PC-9 (cell line): Measurements from ENCODE around the gene RNF149. TPM values are rescaled to one million over a fixed set of nuclear protein-coding genes. Genes with fewer than 3 reads are reported as not detected.

ENCODE experiments used
- BruUV-seq: library from RNA; stranded (reverse); fragments of 400-500 nt; replicated peaks from 2 replicates; lab custom pipeline; 2021; lab: Mats Ljungman, UMichigan
- CTCF ChIA-PET: fragments of 300-600 bp; sonication (Branson Sonifier 250); formaldehyde crosslinking; loops from one replicate; lab custom pipeline; 2022; ENCODE audit warnings: antibody characterized with exemption; lab: Charles Lee
- POLR2A ChIA-PET: fragments of 300-600 bp; sonication (Branson Sonifier 250); formaldehyde crosslinking; loops from one replicate; lab custom pipeline; 2022; ENCODE audit warnings: antibody characterized with exemption; ENCODE audit not compliant: unreplicated experiment; lab: Charles Lee
- DNase-seq, 2 experiments: peaks; one replicate each; pipeline versions ENCODE4 v3.0.0 to v3.0.0-alpha.2; 2015 to 2022; ENCODE audit warnings: mixed read lengths in 1 of 2
- H2AFZ ChIP-seq: fragments of 200-600 bp; sonication (generic); 2 replicates; pipeline ENCODE4 v1.8.1; 2017; ENCODE audit warnings: antibody characterized with exemption
- H3F3A ChIP-seq: fragments of 200-600 bp; sonication (generic); 2 replicates; pipeline ENCODE4 v1.8.1; 2017; ENCODE audit warnings: antibody characterized with exemption, mild to moderate bottlenecking, low read depth; ENCODE audit not compliant: insufficient read depth
- H3K27ac ChIP-seq: fragments of 200-600 bp; sonication (generic); 2 replicates; pipeline ENCODE4 v1.6.1; 2016; ENCODE audit warnings: mixed run types
- H3K27me3 ChIP-seq: fragments of 200-600 bp; sonication (generic); 2 replicates; pipeline ENCODE4 v1.6.1; 2016; ENCODE audit warnings: low read depth, mixed run types; ENCODE audit not compliant: insufficient read depth
- H3K36me3 ChIP-seq: fragments of 200-600 bp; sonication (generic); 2 replicates; pipeline ENCODE4 v1.6.1; 2016; ENCODE audit warnings: low read depth, mixed run types
- H3K4me1 ChIP-seq: fragments of 200-600 bp; sonication (generic); replicated peaks from 2 replicates; pipeline ENCODE4 v1.6.1; 2016; ENCODE audit warnings: mixed run types; ENCODE audit not compliant: insufficient read depth
- H3K4me2 ChIP-seq: fragments of 200-600 bp; sonication (generic); 2 replicates; pipeline ENCODE4 v1.6.1; 2017; ENCODE audit warnings: mixed run types
- H3K4me3 ChIP-seq: fragments of 200-600 bp; sonication (generic); 2 replicates; pipeline ENCODE4 v1.6.1; 2016; ENCODE audit warnings: mixed run types
- H3K79me2 ChIP-seq: fragments of 200-600 bp; sonication (generic); 2 replicates; pipeline ENCODE4 v1.6.1; 2017; ENCODE audit warnings: low read depth, mixed run types
- H3K9me2 ChIP-seq: fragments of 200-600 bp; sonication (generic); 2 replicates; pipeline ENCODE4 v1.8.1; 2017; ENCODE audit warnings: mild to moderate bottlenecking; ENCODE audit not compliant: insufficient read depth
- H3K9me3 ChIP-seq: fragments of 200-600 bp; sonication (generic); 2 replicates; pipeline ENCODE4 v1.8.1; 2016; ENCODE audit warnings: low read depth; ENCODE audit not compliant: insufficient read depth
- H4K20me1 ChIP-seq: fragments of 200-600 bp; sonication (generic); 2 replicates; pipeline ENCODE4 v1.8.1; 2017; ENCODE audit not compliant: insufficient read depth
- EZH2 ChIP-seq: fragments of 200-600 bp; sonication (generic); IDR thresholded peaks from 2 replicates; pipeline ENCODE4 v1.8.0; 2017; ENCODE audit warnings: antibody characterized with exemption, low read depth
- intact Hi-C: fragments of 100-400 bp; cut with micrococcal nuclease; formaldehyde crosslinking; loops from one replicate; pipeline ENCODE4 v1.10.0; 2022; ENCODE audit not compliant: unreplicated experiment
- total RNA-seq: library from RNA; stranded (reverse); gene quantifications from 2 replicates; pipeline ENCODE4 v1.2.3, GENCODE V29; 2021
- TF ChIP-seq, protein P1 (sequence below): fragments of 200-600 bp; sonication (generic); conservative IDR thresholded peaks from 2 replicates; pipeline ENCODE4 v1.6.1; 2017; ENCODE audit warnings: mixed run types, antibody characterized with exemption, mild to moderate bottlenecking, moderate library complexity

RNF149 gene
- total RNA-seq, 1 experiment from 2014 or later = 58.6 TPM

DNA sequence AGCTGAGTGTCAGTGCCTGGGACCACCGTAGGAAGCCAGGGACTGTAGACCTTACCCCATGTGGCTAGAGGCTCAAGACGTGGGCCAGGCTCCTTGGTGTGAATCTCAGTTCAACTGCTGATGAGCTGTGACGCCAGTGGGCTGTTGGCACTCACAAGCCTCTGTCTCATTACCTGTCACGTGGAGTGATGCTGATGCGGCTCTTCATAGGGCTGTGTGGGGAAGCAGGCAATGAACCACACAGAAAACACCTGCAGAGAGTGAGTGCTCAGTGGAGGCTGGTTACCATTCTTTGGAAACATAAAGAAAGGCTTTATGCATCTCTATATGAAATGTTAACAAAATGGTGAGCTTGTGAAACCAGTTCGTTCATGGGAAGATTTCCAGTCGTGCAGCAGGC lies 42.7 kb upstream of the RNF149 start:
- no TSS peak for BruUV-seq
- no peak for DNase-seq
- Histone ChIP-seq H4K20me1 (no peaks in the 10 kb centered on the region), H3K79me2 (no peaks in the 10 kb centered on the region), H3K4me3 (no peak overlapping the region), H3K27me3 (no peaks in the 10 kb centered on the region), H3K9me2 (no peaks in the 10 kb centered on the region), H3K4me1 (peaks cover 40% of the 10 kb centered on the region), H2AFZ (no peak overlapping the region), H3K27ac (no peak overlapping the region), H3K36me3 (0 out of 2 replicates have a peak, but pooled peaks cover 4% of the 10 kb centered on the region), H3K9me3 (no peaks in the 10 kb centered on the region), H3F3A (peaks cover 19% of the 10 kb centered on the region), H3K4me2 (no peak overlapping the region)
- intact Hi-C loops = no loop called here
- POLR2A ChIA-PET = no interaction called here
- TF ChIP-seq, protein P1, sequence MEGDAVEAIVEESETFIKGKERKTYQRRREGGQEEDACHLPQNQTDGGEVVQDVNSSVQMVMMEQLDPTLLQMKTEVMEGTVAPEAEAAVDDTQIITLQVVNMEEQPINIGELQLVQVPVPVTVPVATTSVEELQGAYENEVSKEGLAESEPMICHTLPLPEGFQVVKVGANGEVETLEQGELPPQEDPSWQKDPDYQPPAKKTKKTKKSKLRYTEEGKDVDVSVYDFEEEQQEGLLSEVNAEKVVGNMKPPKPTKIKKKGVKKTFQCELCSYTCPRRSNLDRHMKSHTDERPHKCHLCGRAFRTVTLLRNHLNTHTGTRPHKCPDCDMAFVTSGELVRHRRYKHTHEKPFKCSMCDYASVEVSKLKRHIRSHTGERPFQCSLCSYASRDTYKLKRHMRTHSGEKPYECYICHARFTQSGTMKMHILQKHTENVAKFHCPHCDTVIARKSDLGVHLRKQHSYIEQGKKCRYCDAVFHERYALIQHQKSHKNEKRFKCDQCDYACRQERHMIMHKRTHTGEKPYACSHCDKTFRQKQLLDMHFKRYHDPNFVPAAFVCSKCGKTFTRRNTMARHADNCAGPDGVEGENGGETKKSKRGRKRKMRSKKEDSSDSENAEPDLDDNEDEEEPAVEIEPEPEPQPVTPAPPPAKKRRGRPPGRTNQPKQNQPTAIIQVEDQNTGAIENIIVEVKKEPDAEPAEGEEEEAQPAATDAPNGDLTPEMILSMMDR = no peak
- TF ChIP-seq EZH2 = no peak
- CTCF ChIA-PET = no interaction called here

DNA sequence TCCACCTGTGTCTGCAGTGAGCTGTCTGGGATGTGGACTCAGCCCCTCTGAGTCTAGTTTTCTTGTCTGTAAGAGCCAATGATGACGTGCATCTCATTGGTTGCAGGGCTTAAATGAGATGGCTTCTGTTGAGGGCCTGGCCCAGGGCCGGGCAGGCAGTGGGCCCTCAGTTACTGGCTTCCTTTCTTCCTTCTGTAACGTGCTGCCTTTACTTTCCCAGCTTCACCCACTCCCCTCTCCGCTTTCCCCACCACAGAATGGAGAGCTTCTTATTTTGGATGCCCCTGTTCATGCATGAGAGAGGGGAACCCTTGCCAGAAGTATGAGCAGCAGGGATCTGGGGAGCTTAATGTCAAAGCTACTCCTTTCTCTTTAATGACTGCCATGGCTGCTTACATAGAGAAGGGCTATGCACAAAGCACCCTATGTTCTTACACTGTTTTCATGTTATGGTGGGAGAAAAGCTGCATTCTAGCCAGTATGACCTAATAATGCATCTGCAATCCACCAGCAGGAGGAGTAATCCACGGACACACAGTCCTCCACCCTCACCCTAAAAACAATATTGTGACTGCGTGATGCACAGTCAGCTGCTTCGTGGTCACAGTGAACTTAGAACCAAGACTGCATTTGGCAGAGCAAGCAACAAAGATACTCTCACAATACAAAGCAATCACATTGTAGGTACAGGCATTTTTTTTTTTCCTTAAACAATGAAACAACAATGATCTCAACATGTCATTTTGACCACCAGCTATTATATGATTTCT lies 41.6 kb upstream of the RNF149 start:
- TF ChIP-seq, protein P1 = peak; percentile 24; the same call in 1 of the 2 replicates
- no peak for TF ChIP-seq EZH2
- H3K4me1 ChIP-seq = peaks cover 28% of the 10 kb centered on the region
- H3K27ac ChIP-seq = no peak overlapping the region
- no peaks in the 10 kb centered on the region for H3K9me2 ChIP-seq
- H3K9me3 ChIP-seq = no peaks in the 10 kb centered on the region
- ChIA-PET CTCF (interaction anchor here (0.6 to 1.1 kb wide), 3 partner anchors 12 to 44 kb away, joined by 3 to 9 read pairs (median 3); no protein-coding TSS in a partner anchor), POLR2A (interaction anchor here (0.7 kb wide), 1 partner anchor 41 kb away, joined by 6 read pairs; no protein-coding TSS in a partner anchor)
- no peaks in the 10 kb centered on the region for H3K27me3 ChIP-seq
- no peak overlapping the region for H3K4me2 ChIP-seq
- H3K36me3 ChIP-seq = 0 out of 2 replicates have a peak, but pooled peaks cover 4% of the 10 kb centered on the region
- H3K4me3 ChIP-seq = no peak overlapping the region
- DNase-seq = no peak
- intact Hi-C loops = no loop called here
- peaks cover 10% of the 10 kb centered on the region for H3F3A ChIP-seq
- H4K20me1 ChIP-seq = no peaks in the 10 kb centered on the region
- no peak overlapping the region for H2AFZ ChIP-seq
- no peaks in the 10 kb centered on the region for H3K79me2 ChIP-seq
- BruUV-seq = no TSS peak

- peaks cover 18% of the 10 kb centered on the region for H3K4me1 ChIP-seq
- no peaks in the 10 kb centered on the region for H3K27me3 ChIP-seq
- DNase-seq = peak in 1 of 2 experiments; percentile 73
- ChIA-PET POLR2A (interaction anchor here (0.5 to 0.7 kb wide), 4 partner anchors 26 to 281 kb away, joined by 3 to 8 read pairs (median 4); partner anchors contain the start of gene RNF149), CTCF (interaction anchor here (0.8 to 1.0 kb wide), 2 partner anchors 39 to 483 kb away, joined by 3 to 4 read pairs; partner anchors contain the start of gene CREG2)
- no peaks in the 10 kb centered on the region; the same call in none of the 2 replicates for H3F3A ChIP-seq
- no peaks in the 10 kb centered on the region for H4K20me1 ChIP-seq
- 0 out of 2 replicates have a peak, but pooled peaks cover 4% of the 10 kb centered on the region for H3K36me3 ChIP-seq
- H3K79me2 ChIP-seq = no peaks in the 10 kb centered on the region
- TF ChIP-seq, protein P1 = no peak
- no peak for TF ChIP-seq EZH2
- H3K4me2 ChIP-seq = peak overlapping the region; percentile 28
- H3K9me3 ChIP-seq = no peaks in the 10 kb centered on the region
- no peak overlapping the region for H3K4me3 ChIP-seq
- intact Hi-C loops = no loop called here
- peak overlapping the region; percentile 10; the same call in 1 of the 2 replicates for H3K27ac ChIP-seq
- no peaks in the 10 kb centered on the region for H3K9me2 ChIP-seq
- no peak overlapping the region for H2AFZ ChIP-seq
- BruUV-seq = no TSS peak
Measured at GRCh38 chr2:101348883-101349282, 40.4 kb upstream of the RNF149 start.
